Mammary epithelial cell (primary cell): ENCODE measurements around the gene SMAP1.

ENCODE experiments used
- EZH2 ChIP-seq: IDR thresholded peaks from 2 replicates; pipeline ENCODE4 v1.6.1; 2012; ENCODE audit warnings: low read length, inconsistent platforms, borderline replicate concordance
- TF ChIP-seq, protein P1 (sequence below), 2 donors: IDR thresholded peaks in 1 of 2; conservative IDR thresholded peaks in 1 of 2; 2 replicates each; pipeline ENCODE4 v1.5.1; 2011 to 2012; ENCODE audit warnings: inconsistent platforms in 2 of 2, low read length in 2 of 2, mild to moderate bottlenecking in 2 of 2, control low read depth in 1 of 2, low read depth in 1 of 2; ENCODE audit not compliant: insufficient read depth in 1 of 2; ENCODE audit errors: extremely low read depth in 1 of 2

DNA sequence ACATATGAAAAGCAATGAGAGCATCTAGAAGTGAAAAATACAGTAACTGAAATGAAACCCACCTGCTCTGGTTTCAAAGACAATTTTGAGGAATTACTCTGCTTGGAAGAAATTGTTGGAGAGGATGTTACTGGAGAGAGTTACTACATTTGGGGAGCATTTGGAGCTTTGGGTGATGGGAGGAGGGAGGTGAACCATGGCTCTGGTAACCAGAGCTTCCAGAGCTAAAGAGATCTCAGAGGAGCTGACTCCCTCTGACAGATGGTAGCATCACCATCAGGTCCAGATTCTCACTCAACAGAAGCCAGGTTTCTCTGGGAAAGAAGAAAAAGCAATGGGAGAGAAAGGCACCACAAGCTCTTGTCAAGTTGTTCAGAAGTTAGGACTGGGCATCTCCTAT lies 42.2 kb upstream of the SMAP1 start:
- TF ChIP-seq, protein P1, sequence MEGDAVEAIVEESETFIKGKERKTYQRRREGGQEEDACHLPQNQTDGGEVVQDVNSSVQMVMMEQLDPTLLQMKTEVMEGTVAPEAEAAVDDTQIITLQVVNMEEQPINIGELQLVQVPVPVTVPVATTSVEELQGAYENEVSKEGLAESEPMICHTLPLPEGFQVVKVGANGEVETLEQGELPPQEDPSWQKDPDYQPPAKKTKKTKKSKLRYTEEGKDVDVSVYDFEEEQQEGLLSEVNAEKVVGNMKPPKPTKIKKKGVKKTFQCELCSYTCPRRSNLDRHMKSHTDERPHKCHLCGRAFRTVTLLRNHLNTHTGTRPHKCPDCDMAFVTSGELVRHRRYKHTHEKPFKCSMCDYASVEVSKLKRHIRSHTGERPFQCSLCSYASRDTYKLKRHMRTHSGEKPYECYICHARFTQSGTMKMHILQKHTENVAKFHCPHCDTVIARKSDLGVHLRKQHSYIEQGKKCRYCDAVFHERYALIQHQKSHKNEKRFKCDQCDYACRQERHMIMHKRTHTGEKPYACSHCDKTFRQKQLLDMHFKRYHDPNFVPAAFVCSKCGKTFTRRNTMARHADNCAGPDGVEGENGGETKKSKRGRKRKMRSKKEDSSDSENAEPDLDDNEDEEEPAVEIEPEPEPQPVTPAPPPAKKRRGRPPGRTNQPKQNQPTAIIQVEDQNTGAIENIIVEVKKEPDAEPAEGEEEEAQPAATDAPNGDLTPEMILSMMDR (conservative IDR thresholded peaks at IDR 0.05 in 1 of 2, IDR thresholded peaks at IDR 0.05 in 1 of 2; ENCODE audit: extremely low read depth in 1 of 2, insufficient read depth in 1 of 2, low read depth in 1 of 2, low read length in 2 of 2): no peak
- no peak for TF ChIP-seq EZH2
